HEK293T (cell line): ENCODE data around the gene SPSB4.

Source experiments
- BHLHE40 ChIP-seq: fragments of 450-650 bp; IDR thresholded peaks from 2 replicates; pipeline ENCODE4 v1.6.1; 2016; ENCODE audit warnings: mild to moderate bottlenecking, moderate library complexity, borderline replicate concordance
- CTBP1 ChIP-seq: fragments of 450-650 bp; IDR thresholded peaks from 2 replicates; pipeline ENCODE4 v1.6.1; 2016; ENCODE audit warnings: borderline replicate concordance
- ELF4 ChIP-seq: fragments of 450-650 bp; IDR thresholded peaks from 2 replicates; pipeline ENCODE4 v1.6.1; 2017; ENCODE audit warnings: antibody characterized with exemption
- FOXA1 ChIP-seq: fragments of 450-650 bp; IDR thresholded peaks from 2 replicates; pipeline ENCODE4 v1.6.1; 2016; ENCODE audit warnings: mild to moderate bottlenecking
- FOXM1 ChIP-seq: fragments of 450-650 bp; IDR thresholded peaks from 2 replicates; pipeline ENCODE4 v1.6.1; 2017; ENCODE audit warnings: mild to moderate bottlenecking, borderline replicate concordance
- SP1 ChIP-seq: fragments of 450-650 bp; IDR thresholded peaks from 2 replicates; pipeline ENCODE4 v1.6.1; 2017
- SUZ12 ChIP-seq: fragments of 450-650 bp; IDR thresholded peaks from 2 replicates; pipeline ENCODE4 v1.6.1; 2016; ENCODE audit warnings: mild to moderate bottlenecking
- TARDBP ChIP-seq: fragments of 450-650 bp; IDR thresholded peaks from 2 replicates; pipeline ENCODE4 v1.6.1; 2016
- ZNF384 ChIP-seq: fragments of 450-650 bp; IDR thresholded peaks from 2 replicates; pipeline ENCODE4 v1.6.1; 2016

GRCh38 chr3:141059816-141060215 is 8.7 kb downstream of the SPSB4 start:
- TF ChIP-seq FOXM1 = no peak
- no peak for TF ChIP-seq SP1
- no peak for TF ChIP-seq BHLHE40
- TF ChIP-seq SUZ12 = no peak
- TF ChIP-seq FOXA1 = no peak
- TF ChIP-seq ZNF384 = no peak
- TF ChIP-seq CTBP1 = no peak
- no peak for TF ChIP-seq TARDBP
- TF ChIP-seq ELF4 = no peak
